Measurements from ENCODE around the gene PRKAR2B.

PRKAR2B gene

DNA sequence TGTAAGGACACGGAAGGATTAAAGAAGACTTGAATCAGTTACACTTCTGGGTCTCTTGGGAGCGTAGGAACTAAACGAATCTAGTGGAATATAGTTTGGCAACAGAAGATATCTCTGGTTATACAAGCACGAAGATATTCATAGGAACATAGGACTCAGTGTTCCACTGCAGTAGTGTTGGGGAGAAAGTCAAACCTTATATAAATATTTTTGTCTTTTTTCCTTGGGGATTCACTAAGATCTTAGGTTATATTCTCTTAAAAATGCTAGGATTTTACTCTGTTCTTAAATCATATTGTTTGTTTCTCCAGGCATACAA is 21.4 kb downstream of the PRKAR2B start:
- CTCF ChIA-PET, result interaction anchor here (0.6 to 1.1 kb wide), 2 partner anchors 9 to 13 kb away, joined by 3 read pairs; no protein-coding TSS in a partner anchor
- no peaks in the 10 kb centered on the region for H3K27me3 ChIP-seq (replicated peaks in 2 of 5; ENCODE audit: control insufficient read depth in 4 of 5, insufficient read depth in 5 of 5, low read length in 4 of 5)
- 96% methylated on average over 3 of the region's 4 CpGs for WGBS (ENCODE audit: insufficient coverage)
- no peak overlapping the region for H3K27ac ChIP-seq (ENCODE audit: insufficient read depth in 1 of 2, low read depth in 1 of 2, low read length in 2 of 2, poor library complexity in 1 of 2, severe bottlenecking in 2 of 2)
- POLR2A ChIA-PET, result no interaction called here
- H3K4me3 ChIP-seq (ENCODE audit: control insufficient read depth in 1 of 7, extremely low read depth in 1 of 7, insufficient read depth in 4 of 7, low read depth in 2 of 7, low read length in 6 of 7), result no peak overlapping the region
- H3K4me1 ChIP-seq (ENCODE audit: control extremely low read depth in 1 of 4, control insufficient read depth in 4 of 4, insufficient read depth in 4 of 4, low read length in 3 of 4), result peaks cover 0 to 3% (median 1%) of the 10 kb centered on the region in 4 experiments
- no peaks in the 10 kb centered on the region for H3K9me3 ChIP-seq (ENCODE audit: control extremely low read depth in 1 of 5, control insufficient read depth in 4 of 5, insufficient read depth in 2 of 5, low read depth in 1 of 5, low read length in 4 of 5)
- no peaks in the 10 kb centered on the region for H3K36me3 ChIP-seq (ENCODE audit: control insufficient read depth in 4 of 4, insufficient read depth in 4 of 4, low read length in 3 of 4)
- DNase-seq, result no peak

DNA sequence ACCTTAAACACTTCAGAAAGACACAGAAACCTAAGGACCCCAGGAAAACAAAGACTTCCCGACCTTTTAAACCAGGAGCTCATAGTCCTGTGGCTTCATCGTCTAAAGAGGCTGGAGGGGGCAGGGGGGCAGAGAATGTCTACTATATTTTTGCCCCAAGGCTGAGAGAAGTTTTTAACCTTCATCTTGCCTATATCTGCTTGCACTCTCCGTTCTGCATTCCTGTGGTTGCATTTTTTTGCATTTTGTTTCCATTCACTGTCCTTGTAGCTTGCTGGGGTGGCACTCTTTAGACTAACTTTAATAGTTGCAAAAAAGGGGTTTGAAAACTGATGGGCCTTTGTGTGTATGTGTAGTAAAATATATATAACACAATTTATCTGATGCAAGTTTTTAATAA is 23.7 kb downstream of the PRKAR2B start:
- H3K4me3 ChIP-seq (ENCODE audit: control insufficient read depth in 1 of 7, extremely low read depth in 1 of 7, insufficient read depth in 4 of 7, low read depth in 2 of 7, low read length in 6 of 7), result no peak overlapping the region
- peaks cover 0 to 3% (median 1%) of the 10 kb centered on the region in 4 experiments for H3K4me1 ChIP-seq (ENCODE audit: control extremely low read depth in 1 of 4, control insufficient read depth in 4 of 4, insufficient read depth in 4 of 4, low read length in 3 of 4)
- H3K27me3 ChIP-seq (replicated peaks in 2 of 5; ENCODE audit: control insufficient read depth in 4 of 5, insufficient read depth in 5 of 5, low read length in 4 of 5), result no peaks in the 10 kb centered on the region
- WGBS (ENCODE audit: insufficient coverage), result 100% methylated on average over 1 of the region's 3 CpGs
- CTCF ChIA-PET, result interaction anchor here (0.6 kb wide), 1 partner anchor 84 kb away, joined by 3 read pairs; no protein-coding TSS in a partner anchor
- no peaks in the 10 kb centered on the region for H3K36me3 ChIP-seq (ENCODE audit: control insufficient read depth in 4 of 4, insufficient read depth in 4 of 4, low read length in 3 of 4)
- no peaks in the 10 kb centered on the region for H3K9me3 ChIP-seq (ENCODE audit: control extremely low read depth in 1 of 5, control insufficient read depth in 4 of 5, insufficient read depth in 2 of 5, low read depth in 1 of 5, low read length in 4 of 5)
- POLR2A ChIA-PET, result interaction anchor here (0.6 kb wide), 2 partner anchors 118 to 194 kb away, joined by 3 read pairs; no protein-coding TSS in a partner anchor
- H3K27ac ChIP-seq (ENCODE audit: insufficient read depth in 1 of 2, low read depth in 1 of 2, low read length in 2 of 2, poor library complexity in 1 of 2, severe bottlenecking in 2 of 2), result no peak overlapping the region
- DNase-seq, result peak in 1 of 3 donors; percentile 21

- no peak overlapping the region for H3K4me3 ChIP-seq (ENCODE audit: control insufficient read depth in 1 of 7, extremely low read depth in 1 of 7, insufficient read depth in 4 of 7, low read depth in 2 of 7, low read length in 6 of 7)
- peaks cover 0 to 3% (median 1%) of the 10 kb centered on the region in 4 experiments for H3K4me1 ChIP-seq (ENCODE audit: control extremely low read depth in 1 of 4, control insufficient read depth in 4 of 4, insufficient read depth in 4 of 4, low read length in 3 of 4)
- no peak overlapping the region for H3K27ac ChIP-seq (ENCODE audit: insufficient read depth in 1 of 2, low read depth in 1 of 2, low read length in 2 of 2, poor library complexity in 1 of 2, severe bottlenecking in 2 of 2)
- 87% methylated on average over 3 of the region's 4 CpGs for WGBS (ENCODE audit: insufficient coverage)
- no peaks in the 10 kb centered on the region for H3K27me3 ChIP-seq (replicated peaks in 2 of 5; ENCODE audit: control insufficient read depth in 4 of 5, insufficient read depth in 5 of 5, low read length in 4 of 5)
- DNase-seq, result peak in 1 of 3 donors; percentile 12
- H3K9me3 ChIP-seq (ENCODE audit: control extremely low read depth in 1 of 5, control insufficient read depth in 4 of 5, insufficient read depth in 2 of 5, low read depth in 1 of 5, low read length in 4 of 5), result no peaks in the 10 kb centered on the region
- H3K36me3 ChIP-seq (ENCODE audit: control insufficient read depth in 4 of 4, insufficient read depth in 4 of 4, low read length in 3 of 4), result no peaks in the 10 kb centered on the region
- POLR2A ChIA-PET, result no interaction called here
- CTCF ChIA-PET, result interaction anchor here (0.6 kb wide), 1 partner anchor 123 kb away, joined by 3 read pairs; no protein-coding TSS in a partner anchor
Measured at GRCh38 chr7:107069457-107069856, 25.0 kb downstream of the PRKAR2B start.

- Histone ChIP-seq H3K27me3 (replicated peaks in 2 of 5; ENCODE audit: control insufficient read depth in 4 of 5, insufficient read depth in 5 of 5, low read length in 4 of 5) (no peaks in the 10 kb centered on the region), H3K4me3 (ENCODE audit: control insufficient read depth in 1 of 7, extremely low read depth in 1 of 7, insufficient read depth in 4 of 7, low read depth in 2 of 7, low read length in 6 of 7) (no peak overlapping the region), H3K36me3 (ENCODE audit: control insufficient read depth in 4 of 4, insufficient read depth in 4 of 4, low read length in 3 of 4) (no peaks in the 10 kb centered on the region), H3K4me1 (ENCODE audit: control extremely low read depth in 1 of 4, control insufficient read depth in 4 of 4, insufficient read depth in 4 of 4, low read length in 3 of 4) (peaks cover 0 to 7% (median 2%) of the 10 kb centered on the region in 4 experiments), H3K9me3 (ENCODE audit: control extremely low read depth in 1 of 5, control insufficient read depth in 4 of 5, insufficient read depth in 2 of 5, low read depth in 1 of 5, low read length in 4 of 5) (no peaks in the 10 kb centered on the region), H3K27ac (ENCODE audit: insufficient read depth in 1 of 2, low read depth in 1 of 2, low read length in 2 of 2, poor library complexity in 1 of 2, severe bottlenecking in 2 of 2) (no peak overlapping the region)
- ChIA-PET CTCF (no interaction called here), POLR2A (no interaction called here)
- WGBS (ENCODE audit: insufficient coverage), result no CpG with 5 or more reads among the region's 2 CpGs
- DNase-seq, result no peak
Measured at GRCh38 chr7:107070710-107071109, 26.2 kb downstream of the PRKAR2B start.

DNA sequence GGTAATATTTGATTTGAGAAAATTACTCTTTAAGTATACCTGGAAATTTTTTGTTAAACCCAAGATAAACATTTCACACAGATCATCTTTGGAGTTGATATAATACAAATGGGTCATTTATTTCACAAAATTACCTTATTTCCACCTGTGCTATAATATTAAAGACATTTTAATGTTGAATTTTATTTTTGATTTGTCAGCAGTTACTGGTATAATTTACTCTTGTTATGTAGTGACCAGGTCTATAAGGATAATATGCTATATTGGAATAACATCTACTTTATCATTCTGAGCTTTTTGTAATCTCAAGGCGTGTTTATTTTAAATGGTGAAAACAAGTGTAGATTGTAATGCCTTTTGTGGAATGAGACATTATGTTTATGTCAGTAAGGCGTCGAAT is 26.6 kb downstream of the PRKAR2B start:
- H3K4me1 ChIP-seq (ENCODE audit: control extremely low read depth in 1 of 4, control insufficient read depth in 4 of 4, insufficient read depth in 4 of 4, low read length in 3 of 4), result peaks cover 0 to 9% (median 2%) of the 10 kb centered on the region in 4 experiments
- H3K27me3 ChIP-seq (replicated peaks in 2 of 5; ENCODE audit: control insufficient read depth in 4 of 5, insufficient read depth in 5 of 5, low read length in 4 of 5), result no peaks in the 10 kb centered on the region
- H3K4me3 ChIP-seq (ENCODE audit: control insufficient read depth in 1 of 7, extremely low read depth in 1 of 7, insufficient read depth in 4 of 7, low read depth in 2 of 7, low read length in 6 of 7), result no peak overlapping the region
- ChIA-PET CTCF (no interaction called here), POLR2A (no interaction called here)
- no peak overlapping the region for H3K27ac ChIP-seq (ENCODE audit: insufficient read depth in 1 of 2, low read depth in 1 of 2, low read length in 2 of 2, poor library complexity in 1 of 2, severe bottlenecking in 2 of 2)
- H3K9me3 ChIP-seq (ENCODE audit: control extremely low read depth in 1 of 5, control insufficient read depth in 4 of 5, insufficient read depth in 2 of 5, low read depth in 1 of 5, low read length in 4 of 5), result no peaks in the 10 kb centered on the region
- no peak for DNase-seq
- no peaks in the 10 kb centered on the region for H3K36me3 ChIP-seq (ENCODE audit: control insufficient read depth in 4 of 4, insufficient read depth in 4 of 4, low read length in 3 of 4)
- WGBS (ENCODE audit: insufficient coverage), result 100% methylated on average over 3 of the region's 3 CpGs

DNA sequence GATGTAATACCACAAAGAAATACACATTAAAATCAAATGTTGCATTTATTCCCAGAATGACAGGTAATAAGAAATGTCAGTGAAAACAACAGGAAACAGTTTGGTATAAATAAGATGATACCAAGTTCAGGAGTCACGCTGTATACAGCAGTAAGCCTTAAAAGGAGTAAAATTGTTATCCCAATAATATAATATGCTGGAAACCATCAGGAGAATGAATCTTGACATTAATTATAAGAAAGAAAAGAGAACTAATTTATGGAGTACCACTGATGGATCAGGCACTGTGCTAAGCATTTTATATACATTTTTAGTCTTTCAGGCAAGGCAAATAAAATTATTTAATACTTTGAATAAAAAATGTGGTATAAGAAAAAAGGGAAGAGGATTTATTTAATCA is 27.6 kb downstream of the PRKAR2B start:
- WGBS (ENCODE audit: insufficient coverage), result no CpG with 5 or more reads among the region's 1 CpG
- peaks cover 0 to 13% (median 4%) of the 10 kb centered on the region in 4 experiments for H3K4me1 ChIP-seq (ENCODE audit: control extremely low read depth in 1 of 4, control insufficient read depth in 4 of 4, insufficient read depth in 4 of 4, low read length in 3 of 4)
- no peak for DNase-seq
- H3K36me3 ChIP-seq (ENCODE audit: control insufficient read depth in 4 of 4, insufficient read depth in 4 of 4, low read length in 3 of 4), result no peaks in the 10 kb centered on the region
- H3K9me3 ChIP-seq (ENCODE audit: control extremely low read depth in 1 of 5, control insufficient read depth in 4 of 5, insufficient read depth in 2 of 5, low read depth in 1 of 5, low read length in 4 of 5), result no peaks in the 10 kb centered on the region
- ChIA-PET POLR2A (no interaction called here), CTCF (no interaction called here)
- no peak overlapping the region for H3K27ac ChIP-seq (ENCODE audit: insufficient read depth in 1 of 2, low read depth in 1 of 2, low read length in 2 of 2, poor library complexity in 1 of 2, severe bottlenecking in 2 of 2)
- H3K27me3 ChIP-seq (replicated peaks in 2 of 5; ENCODE audit: control insufficient read depth in 4 of 5, insufficient read depth in 5 of 5, low read length in 4 of 5), result no peaks in the 10 kb centered on the region
- H3K4me3 ChIP-seq (ENCODE audit: control insufficient read depth in 1 of 7, extremely low read depth in 1 of 7, insufficient read depth in 4 of 7, low read depth in 2 of 7, low read length in 6 of 7), result no peak overlapping the region

DNA sequence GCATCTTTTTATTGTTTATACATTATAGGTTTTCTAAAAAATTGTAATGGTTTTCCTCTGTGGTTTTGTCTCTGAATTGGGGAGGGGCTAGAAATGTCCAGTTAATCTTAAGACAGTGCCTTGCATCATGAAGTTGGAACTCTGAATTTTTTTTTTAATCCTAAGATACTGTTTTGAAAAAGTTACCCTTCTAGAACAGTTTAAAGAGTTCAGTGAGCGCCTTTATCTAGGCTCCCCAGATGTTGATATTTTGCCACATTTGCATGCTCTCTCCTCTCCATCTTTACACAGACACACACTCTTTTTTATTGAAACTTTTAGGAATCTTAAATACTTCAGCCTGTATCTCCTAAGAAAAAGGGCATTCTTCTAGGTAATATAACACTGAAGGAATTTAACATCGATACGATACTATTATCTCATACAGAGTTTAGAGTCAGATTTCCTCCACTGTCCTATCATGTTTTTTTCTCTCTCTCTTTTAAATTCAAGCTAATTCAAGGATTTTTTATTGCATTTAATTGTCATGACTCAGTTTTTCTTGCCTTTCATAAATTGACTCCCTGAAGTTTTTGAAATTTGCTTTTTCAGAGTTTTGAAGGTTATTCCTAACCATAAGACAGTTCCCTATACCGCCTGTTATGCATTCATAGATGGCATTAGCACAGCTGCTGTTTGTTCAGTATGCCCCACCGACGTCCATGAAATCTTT is 31.5 kb downstream of the PRKAR2B start:
- Histone ChIP-seq H3K36me3 (ENCODE audit: control insufficient read depth in 4 of 4, insufficient read depth in 4 of 4, low read length in 3 of 4) (no peaks in the 10 kb centered on the region), H3K4me1 (ENCODE audit: control extremely low read depth in 1 of 4, control insufficient read depth in 4 of 4, insufficient read depth in 4 of 4, low read length in 3 of 4) (peaks cover 0 to 35% (median 10%) of the 10 kb centered on the region in 4 experiments), H3K27ac (ENCODE audit: insufficient read depth in 1 of 2, low read depth in 1 of 2, low read length in 2 of 2, poor library complexity in 1 of 2, severe bottlenecking in 2 of 2) (peak overlapping the region in 1 of 2 experiments; percentile 54), H3K27me3 (replicated peaks in 2 of 5; ENCODE audit: control insufficient read depth in 4 of 5, insufficient read depth in 5 of 5, low read length in 4 of 5) (no peaks in the 10 kb centered on the region), H3K9me3 (ENCODE audit: control extremely low read depth in 1 of 5, control insufficient read depth in 4 of 5, insufficient read depth in 2 of 5, low read depth in 1 of 5, low read length in 4 of 5) (no peaks in the 10 kb centered on the region), H3K4me3 (ENCODE audit: control insufficient read depth in 1 of 7, extremely low read depth in 1 of 7, insufficient read depth in 4 of 7, low read depth in 2 of 7, low read length in 6 of 7) (no peak overlapping the region)
- WGBS (ENCODE audit: insufficient coverage), result 91% methylated on average over 3 of the region's 6 CpGs
- peak; percentile 44 to 80 (median 70) for DNase-seq
- POLR2A ChIA-PET, result no interaction called here
- CTCF ChIA-PET, result interaction anchor here (1.0 to 2.0 kb wide), 2 partner anchors 10 to 12 kb away, joined by 5 to 6 read pairs; no protein-coding TSS in a partner anchor
